MCF 10A (cell line): ENCODE results near the gene SLC35D2. TPM values are rescaled to one million over a fixed set of nuclear protein-coding genes. Genes with fewer than 3 reads are reported as not detected.

Source experiments
- BruUV-seq: library from RNA; stranded (reverse); fragments of 400-500 nt; replicated peaks from 2 replicates; lab custom pipeline; 2021; lab: Mats Ljungman, UMichigan
- CTCF ChIA-PET: fragments of 300-600 bp; sonication (Branson Sonifier 250); formaldehyde crosslinking; extraction: SDS; loops from one replicate; lab custom pipeline; 2021; ENCODE audit warnings: antibody characterized with exemption, inconsistent platforms; lab: Yijun Ruan, JAX
- POLR2A ChIA-PET: fragments of 300-600, 350-650 bp; sonication (Branson Sonifier 250); formaldehyde crosslinking; extraction: SDS; loops from one replicate; lab custom pipeline; 2020; ENCODE audit warnings: antibody characterized with exemption, inconsistent platforms; lab: Yijun Ruan, JAX
- DNase-seq: peaks from one replicate; pipeline ENCODE4 v3.0.0-alpha.2; 2018; ENCODE audit not compliant: unreplicated experiment
- H3K27ac Mint-ChIP-seq: one replicate; pipeline ENCODE4 v1.8.0; 2022; ENCODE audit warnings: mild to moderate bottlenecking, low read depth, mixed read lengths; ENCODE audit not compliant: unreplicated experiment
- H3K27me3 Mint-ChIP-seq: one replicate; pipeline ENCODE4 v1.8.0; 2022; ENCODE audit warnings: mixed read lengths; ENCODE audit not compliant: insufficient read depth, unreplicated experiment
- H3K36me3 Mint-ChIP-seq: one replicate; pipeline ENCODE4 v1.8.0; 2022; ENCODE audit warnings: mild to moderate bottlenecking, moderate library complexity, mixed read lengths; ENCODE audit not compliant: insufficient read depth, unreplicated experiment
- H3K4me1 Mint-ChIP-seq: one replicate; pipeline ENCODE4 v1.8.0; 2022; ENCODE audit warnings: mixed read lengths; ENCODE audit not compliant: insufficient read depth, unreplicated experiment
- H3K4me3 Mint-ChIP-seq: one replicate; pipeline ENCODE4 v1.8.0; 2022; ENCODE audit warnings: mild to moderate bottlenecking, moderate library complexity, mixed read lengths; ENCODE audit not compliant: unreplicated experiment
- H3K9me3 Mint-ChIP-seq: one replicate; pipeline ENCODE4 v1.8.0; 2022; ENCODE audit warnings: mixed read lengths; ENCODE audit not compliant: unreplicated experiment
- intact Hi-C: fragments of 100-400 bp; cut with micrococcal nuclease; formaldehyde crosslinking; loops from 2 replicates; pipeline ENCODE4 v1.14.1; 2022
- total RNA-seq: library from RNA; stranded (reverse); gene quantifications from 2 replicates; pipeline ENCODE4 v1.2.3, GENCODE V29; 2022
- TF ChIP-seq, protein P1 (sequence below): fragments of 200-600 bp; IDR thresholded peaks from one replicate; pipeline ENCODE4 v1.8.0; 2022; ENCODE audit warnings: antibody characterized with exemption, mild to moderate bottlenecking; ENCODE audit not compliant: unreplicated experiment

Gene SLC35D2
- total RNA-seq, 1 experiment from 2014 or later, result 20.8 TPM

DNA sequence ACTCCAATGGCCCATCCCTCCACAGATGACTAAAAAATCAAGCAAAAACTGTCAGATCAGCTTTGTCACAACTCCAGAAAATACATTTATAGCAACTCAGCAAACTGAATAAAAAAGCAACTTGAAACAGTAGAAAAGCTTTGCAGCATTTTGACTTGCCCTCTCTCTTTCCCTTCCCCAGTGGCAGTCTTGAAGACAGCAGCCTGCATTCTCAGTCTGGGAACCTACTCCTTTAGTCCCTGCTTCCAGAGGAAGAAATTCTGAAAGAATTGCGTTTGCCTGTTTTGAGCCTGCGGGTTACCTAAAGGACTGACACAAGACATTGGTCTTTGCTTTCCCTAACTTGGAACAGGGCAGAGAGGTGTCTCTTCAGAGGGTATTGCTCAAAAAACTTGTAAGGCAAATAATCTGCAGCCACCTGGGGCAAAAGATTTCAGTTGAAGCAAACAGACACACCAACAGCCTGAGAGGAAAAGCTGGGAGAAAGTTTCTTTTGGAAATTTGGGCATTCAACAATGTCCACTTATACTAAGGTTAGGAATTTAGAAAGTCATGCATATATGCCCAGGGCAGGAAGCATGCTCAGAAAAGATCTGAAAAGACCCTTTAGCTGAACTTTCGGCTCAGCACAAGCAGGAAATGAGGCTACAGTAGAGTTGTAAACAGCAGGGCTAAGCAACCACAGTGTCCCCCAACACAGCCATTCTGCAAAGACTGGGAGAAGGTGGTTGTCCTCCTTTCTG, 15.2 kb upstream of the SLC35D2 start:
- no peak overlapping the region for H3K4me3 Mint-ChIP-seq
- DNase-seq, result no peak
- H3K27me3 Mint-ChIP-seq, result no peaks in the 10 kb centered on the region
- H3K4me1 Mint-ChIP-seq, result no peaks in the 10 kb centered on the region
- H3K9me3 Mint-ChIP-seq, result peaks cover 13% of the 10 kb centered on the region
- ChIA-PET CTCF (no interaction called here), POLR2A (interaction anchor here (0.6 to 1.8 kb wide), 4 partner anchors 9 to 890 kb away, joined by 3 to 4 read pairs (median 3); no protein-coding TSS in a partner anchor)
- intact Hi-C loops, result no loop called here
- TF ChIP-seq, protein P1, sequence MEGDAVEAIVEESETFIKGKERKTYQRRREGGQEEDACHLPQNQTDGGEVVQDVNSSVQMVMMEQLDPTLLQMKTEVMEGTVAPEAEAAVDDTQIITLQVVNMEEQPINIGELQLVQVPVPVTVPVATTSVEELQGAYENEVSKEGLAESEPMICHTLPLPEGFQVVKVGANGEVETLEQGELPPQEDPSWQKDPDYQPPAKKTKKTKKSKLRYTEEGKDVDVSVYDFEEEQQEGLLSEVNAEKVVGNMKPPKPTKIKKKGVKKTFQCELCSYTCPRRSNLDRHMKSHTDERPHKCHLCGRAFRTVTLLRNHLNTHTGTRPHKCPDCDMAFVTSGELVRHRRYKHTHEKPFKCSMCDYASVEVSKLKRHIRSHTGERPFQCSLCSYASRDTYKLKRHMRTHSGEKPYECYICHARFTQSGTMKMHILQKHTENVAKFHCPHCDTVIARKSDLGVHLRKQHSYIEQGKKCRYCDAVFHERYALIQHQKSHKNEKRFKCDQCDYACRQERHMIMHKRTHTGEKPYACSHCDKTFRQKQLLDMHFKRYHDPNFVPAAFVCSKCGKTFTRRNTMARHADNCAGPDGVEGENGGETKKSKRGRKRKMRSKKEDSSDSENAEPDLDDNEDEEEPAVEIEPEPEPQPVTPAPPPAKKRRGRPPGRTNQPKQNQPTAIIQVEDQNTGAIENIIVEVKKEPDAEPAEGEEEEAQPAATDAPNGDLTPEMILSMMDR, result no peak
- no TSS peak for BruUV-seq
- H3K36me3 Mint-ChIP-seq, result no peaks in the 10 kb centered on the region
- no peak overlapping the region for H3K27ac Mint-ChIP-seq

DNA sequence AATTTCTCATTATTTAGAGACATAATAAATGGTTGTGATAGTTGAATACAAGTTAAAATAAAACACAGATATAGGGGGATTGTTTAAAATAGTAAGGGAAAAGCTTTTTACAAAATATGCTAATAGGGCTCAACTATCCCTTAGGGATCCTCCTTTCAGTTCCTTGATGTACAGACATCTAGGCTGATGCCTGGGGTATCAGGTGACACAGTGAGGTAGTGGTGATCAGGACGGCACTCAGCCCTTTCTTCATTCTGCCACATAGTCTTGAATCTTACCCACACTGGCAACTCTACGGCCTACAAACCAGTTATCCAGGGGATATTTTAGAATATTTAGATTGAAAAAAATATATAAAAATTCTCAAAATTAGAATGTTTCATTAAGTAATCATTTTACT, 12.5 kb upstream of the SLC35D2 start:
- no TSS peak for BruUV-seq
- ChIA-PET CTCF (interaction anchor here (1.0 kb wide), 2 partner anchors 69 to 271 kb away, joined by 3 read pairs; no protein-coding TSS in a partner anchor), POLR2A (interaction anchor here (1.8 to 2.4 kb wide), 2 partner anchors 10 to 13 kb away, joined by 7 read pairs; partner anchors contain the start of gene SLC35D2)
- no peak overlapping the region for H3K27ac Mint-ChIP-seq
- peaks cover 13% of the 10 kb centered on the region for H3K9me3 Mint-ChIP-seq
- DNase-seq, result no peak
- intact Hi-C loops, result no loop called here
- no peaks in the 10 kb centered on the region for H3K4me1 Mint-ChIP-seq
- no peaks in the 10 kb centered on the region for H3K36me3 Mint-ChIP-seq
- TF ChIP-seq, protein P1, result no peak
- H3K4me3 Mint-ChIP-seq, result no peak overlapping the region
- H3K27me3 Mint-ChIP-seq, result no peaks in the 10 kb centered on the region

DNA sequence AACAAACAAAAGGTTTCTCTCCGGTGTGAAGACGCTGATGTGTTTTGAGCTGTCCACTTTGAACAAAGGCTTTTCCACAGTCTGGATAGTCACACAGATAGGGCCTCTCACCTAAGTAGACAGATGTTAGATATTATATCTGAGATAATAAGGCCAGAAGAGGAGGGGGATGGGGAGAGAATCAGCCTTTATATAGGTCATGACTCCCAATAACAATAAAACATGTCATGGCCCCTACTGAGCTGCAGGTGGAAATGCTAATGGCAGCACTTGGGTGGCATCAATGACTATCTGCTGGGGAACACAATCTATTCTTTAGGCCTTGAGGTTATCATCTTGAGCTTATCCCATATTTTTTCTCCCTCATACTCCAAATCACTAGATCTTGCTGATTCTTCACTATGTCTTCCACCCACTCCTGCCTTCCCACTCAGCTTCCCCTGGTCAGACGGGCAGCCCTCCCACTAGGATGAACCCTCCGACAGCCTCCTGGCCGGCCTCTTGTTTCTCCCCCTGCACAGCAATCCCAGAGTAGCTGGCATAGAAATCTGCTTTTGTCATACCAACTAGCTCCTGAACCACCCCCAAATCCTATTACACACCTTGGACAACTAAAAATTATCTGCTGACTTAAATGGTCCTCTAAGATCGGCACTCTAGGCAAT, 11.5 kb upstream of the SLC35D2 start:
- TF ChIP-seq, protein P1, result no peak
- no TSS peak for BruUV-seq
- Mint-ChIP-seq H3K9me3 (peaks cover 4% of the 10 kb centered on the region), H3K4me3 (no peak overlapping the region), H3K27ac (no peak overlapping the region), H3K27me3 (no peaks in the 10 kb centered on the region), H3K36me3 (peaks cover 6% of the 10 kb centered on the region), H3K4me1 (no peaks in the 10 kb centered on the region)
- intact Hi-C loops, result no loop called here
- DNase-seq, result no peak
- CTCF ChIA-PET, result interaction anchor here (0.6 to 1.0 kb wide), 4 partner anchors 68 to 278 kb away, joined by 3 to 4 read pairs (median 3); no protein-coding TSS in a partner anchor
- POLR2A ChIA-PET, result interaction anchor here (1.8 to 2.4 kb wide), 2 partner anchors 9 to 12 kb away, joined by 7 read pairs; partner anchors contain the start of gene SLC35D2

DNA sequence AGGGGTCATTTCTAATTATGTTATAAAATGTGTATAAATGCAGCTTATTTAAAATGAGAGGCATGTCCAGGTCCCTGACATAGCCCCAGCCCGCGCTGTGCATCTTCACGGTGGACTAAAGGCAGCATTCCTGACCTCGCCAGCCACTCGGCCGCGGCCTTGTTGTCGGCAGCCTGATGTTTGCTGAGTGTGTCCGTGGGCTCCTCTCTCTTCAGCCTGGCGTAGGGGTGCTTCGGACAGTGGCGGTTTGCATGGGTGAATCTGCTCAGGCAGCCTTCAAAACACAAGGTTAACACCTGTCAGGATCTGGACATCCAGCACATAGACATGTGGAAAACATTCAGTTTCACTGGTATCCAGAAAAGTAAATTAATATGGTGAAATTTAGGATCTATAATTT, 8.8 kb upstream of the SLC35D2 start:
- Mint-ChIP-seq H3K36me3 (peaks cover 6% of the 10 kb centered on the region), H3K9me3 (no peaks in the 10 kb centered on the region), H3K27ac (no peak overlapping the region), H3K4me1 (no peaks in the 10 kb centered on the region), H3K4me3 (no peak overlapping the region), H3K27me3 (no peaks in the 10 kb centered on the region)
- TF ChIP-seq, protein P1, result no peak
- no peak for DNase-seq
- BruUV-seq, result no TSS peak
- POLR2A ChIA-PET, result interaction anchor here (1.7 kb wide), 1 partner anchor 10 kb away, joined by 8 read pairs; no protein-coding TSS in a partner anchor
- CTCF ChIA-PET, result no interaction called here
- intact Hi-C loops, result no loop called here
